K562 (cell line): ENCODE data around the gene PRDM16. TPM values are rescaled to one million over a fixed set of nuclear protein-coding genes. Genes with fewer than 3 reads are reported as not detected.

ENCODE experiments used
- ATAC-seq: fragments of 200-7000 bp; cut with Tn5 transposase; 3 replicates; pipeline ENCODE4 v1.9.1; 2020; ENCODE audit warnings: moderate library complexity
- BruUV-seq: library from RNA; stranded (reverse); fragments of 400-500 nt; replicated peaks from 2 replicates; lab custom pipeline; 2021; lab: Mats Ljungman, UMichigan
- CTCF ChIA-PET: fragments of 300-600 bp; formaldehyde crosslinking; extraction: SDS; loops from one replicate; lab custom pipeline; 2021; ENCODE audit warnings: low intra/inter-chr PET ratio; lab: Yijun Ruan, JAX
- POLR2A ChIA-PET: fragments of 300-600, 350-650 bp; sonication (Branson Sonifier 250); formaldehyde crosslinking; extraction: SDS; loops from one replicate; lab custom pipeline; 2021; ENCODE audit warnings: antibody characterized with exemption, inconsistent platforms; lab: Yijun Ruan, JAX
- DNase-seq, 4 experiments: peaks; one replicate each; pipeline versions ENCODE4 v3.0.0 to v3.0.0-alpha.2; 2011 to 2018; ENCODE audit warnings: low spot score in 3 of 4, mixed read lengths in 3 of 4; ENCODE audit errors: extremely low read depth in 1 of 4
- FAIRE-seq: peaks from 2 replicates; lab custom pipeline; 2011; peaks lifted over from hg19 to GRCh38; lab: Jason Lieb, UNC
- H2AFZ ChIP-seq: 2 replicates; pipeline ENCODE4 v1.6.0; 2011; ENCODE audit warnings: low read depth, low read length, control low read depth, inconsistent platforms
- H3K27ac ChIP-seq: fragments of 200-600 bp; 3 replicates; pipeline ENCODE4 v1.8.0; 2011; ENCODE audit warnings: low read depth, mild to moderate bottlenecking, control low read depth, inconsistent platforms, low read length, moderate library complexity, mixed read lengths; ENCODE audit errors: extremely low read depth
- H3K27me3 ChIP-seq, 2 experiments: fragments of 300-600 bp in 1 of 2; 2 replicates in 1 of 2; 3 replicates in 1 of 2; pipeline versions ENCODE4 v1.6.0 to v1.8.0; 2011; ENCODE audit warnings: inconsistent platforms in 2 of 2, low read length in 2 of 2, mild to moderate bottlenecking in 1 of 2, mixed read lengths in 1 of 2, moderate library complexity in 1 of 2; ENCODE audit not compliant: control insufficient read depth in 2 of 2, insufficient read depth in 2 of 2
- H3K36me3 ChIP-seq: fragments of 300-600 bp; 3 replicates; pipeline ENCODE4 v1.8.0; 2011; ENCODE audit warnings: mild to moderate bottlenecking, low read length, inconsistent platforms; ENCODE audit not compliant: control insufficient read depth, insufficient read depth
- H3K4me1 ChIP-seq, 2 experiments: fragments of 200-600 bp in 1 of 2; replicated peaks in 1 of 2; 2 replicates in 1 of 2; 3 replicates in 1 of 2; pipeline versions ENCODE4 v1.5.1 to v1.8.0; 2011; ENCODE audit warnings: inconsistent platforms in 2 of 2, low read length in 2 of 2, mild to moderate bottlenecking in 1 of 2, mixed read lengths in 1 of 2, moderate library complexity in 1 of 2; ENCODE audit not compliant: control insufficient read depth in 2 of 2, insufficient read depth in 2 of 2
- H3K4me2 ChIP-seq: 2 replicates; pipeline ENCODE4 v1.6.1; 2011; ENCODE audit warnings: low read length, control low read depth, inconsistent platforms, mixed read lengths; ENCODE audit not compliant: insufficient read depth
- H3K4me3 ChIP-seq: fragments of 200-600 bp; sonication (generic), shearing (Covaris generic); 2 replicates; pipeline ENCODE4 v1.5.1; 2016; ENCODE audit warnings: control low read depth, inconsistent platforms
- H3K79me2 ChIP-seq: fragments of 200-600 bp; 3 replicates; pipeline ENCODE4 v1.8.0; 2011; ENCODE audit warnings: low read length, inconsistent platforms; ENCODE audit not compliant: control insufficient read depth, insufficient read depth
- H3K9ac ChIP-seq, 2 experiments: 2 replicates each; pipeline versions ENCODE4 v1.6.0 to v1.6.1; 2011; ENCODE audit warnings: low read depth in 2 of 2, low read length in 2 of 2, control low read depth in 1 of 2, inconsistent platforms in 1 of 2, mild to moderate bottlenecking in 1 of 2, mixed read lengths in 1 of 2; ENCODE audit not compliant: insufficient read depth in 1 of 2
- H3K9me1 ChIP-seq: one replicate; pipeline ENCODE4 v1.6.0; 2011; ENCODE audit warnings: inconsistent platforms, mild to moderate bottlenecking, low read length, moderate library complexity; ENCODE audit not compliant: control insufficient read depth, insufficient read depth
- H3K9me3 ChIP-seq: replicated peaks from 2 replicates; pipeline ENCODE4 v1.5.1; 2011; ENCODE audit warnings: low read depth, low read length, inconsistent platforms; ENCODE audit not compliant: control insufficient read depth, insufficient read depth
- H4K20me1 ChIP-seq: replicated peaks from 2 replicates; pipeline ENCODE4 v1.6.1; 2011; ENCODE audit warnings: low read length, inconsistent platforms, mixed read lengths; ENCODE audit not compliant: control insufficient read depth, insufficient read depth
- ARNT ChIP-seq, 2 experiments: fragments of 450-650 bp; IDR thresholded peaks; 2 replicates each; pipeline ENCODE4 v1.6.1; 2016; ENCODE audit warnings: mild to moderate bottlenecking in 1 of 2
- LARP7 ChIP-seq: fragments of 450-650 bp; IDR thresholded peaks from 2 replicates; pipeline ENCODE4 v1.6.1; 2016
- MAFF ChIP-seq: IDR thresholded peaks from 2 replicates; pipeline ENCODE4 v1.6.1; 2012; ENCODE audit warnings: low read length, improper control_type of control experiment
- MAZ ChIP-seq, 2 experiments: fragments of 450-650 bp in 1 of 2; sonication (generic) in 1 of 2; formaldehyde crosslinking; IDR thresholded peaks in 1 of 2; conservative IDR thresholded peaks in 1 of 2; 2 replicates each; pipeline versions ENCODE4 v1.4.0 to v1.5.0; 2020; ENCODE audit warnings: mild to moderate bottlenecking in 1 of 2, missing genetic modification reagents in 1 of 2
- SNRNP70 ChIP-seq: fragments of 200-400 bp; formaldehyde crosslinking; optimal IDR thresholded peaks from 2 replicates; pipeline ENCODE3; 2017; ENCODE audit warnings: low read depth, low read length
- ZBED1 ChIP-seq: IDR thresholded peaks from 2 replicates; pipeline ENCODE4 v1.6.1; 2014
- ZNF551 ChIP-seq: fragments of 250-450 bp; sonication (Bioruptor Pico); IDR thresholded peaks from 2 replicates; pipeline ENCODE4 v1.5.0; 2021; ENCODE audit warnings: mild to moderate bottlenecking, moderate library complexity
- WGBS: fragments of 100-300 bp; shearing (Covaris generic); methylation state at CpG from one replicate; pipeline ENCODE4 v1.1.6; 2016; ENCODE audit warnings: low coverage, mixed read lengths; ENCODE audit not compliant: insufficient coverage; ENCODE audit errors: missing lambda C conversion rate; 5-methylcytosine and 5-hydroxymethylcytosine counted together
- in situ Hi-C: fragments of 300-500 bp; cut with MboI; formaldehyde crosslinking; loops from 4 replicates; pipeline ENCODE4 v1.15.0; 2018; ENCODE audit warnings: inconsistent platforms, mixed read lengths
- intact Hi-C: fragments of 100-400 bp; cut with micrococcal nuclease; formaldehyde crosslinking; loops from 2 replicates; pipeline ENCODE4 v1.14.2; 2022
- polyA plus RNA-seq, 8 experiments: library from polyadenylated mRNA; depleted of rRNA in 4 of 8; stranded (reverse) in 5 of 8; unstranded in 3 of 8; fragments of >200 nt; fragmentation: Nextera tagmentation in 2 of 8; fragmentation: Illumina TruSeq in 1 of 8; extraction: Ambion mirVana in 2 of 8; extraction: Trizol in 1 of 8; gene quantifications; 2 replicates each; pipeline versions ENCODE4 v1.2.1 to v1.2.3, GENCODE V29; 2011 to 2014; ENCODE audit warnings: inconsistent platforms in 1 of 8, missing spikeins in 1 of 8
- total RNA-seq, 7 experiments: library from RNA; depleted of rRNA in 6 of 7; stranded (reverse); fragments of >200 nt in 6 of 7; fragmentation: Illumina TruSeq in 2 of 7; extraction: Trizol in 2 of 7; gene quantifications; 2 replicates each; pipeline versions ENCODE4 v1.2.1 to v1.2.3, GENCODE V29; 2011 to 2021; ENCODE audit warnings: low replicate concordance in 1 of 7
- TF ChIP-seq, protein P1 (sequence below): fragments of 250-450 bp; sonication (Bioruptor Pico); IDR thresholded peaks from 2 replicates; pipeline ENCODE4 v1.8.0; 2021; ENCODE audit warnings: moderate library complexity, mild to moderate bottlenecking, inconsistent platforms

PRDM16 gene
- total and polyA plus RNA-seq, 9 of the 15 experiments (the other 6 are each of a cell fraction or from before 2014, with no cell fraction given) = 0.10 to 0.27 TPM; not detected in 7

DNA sequence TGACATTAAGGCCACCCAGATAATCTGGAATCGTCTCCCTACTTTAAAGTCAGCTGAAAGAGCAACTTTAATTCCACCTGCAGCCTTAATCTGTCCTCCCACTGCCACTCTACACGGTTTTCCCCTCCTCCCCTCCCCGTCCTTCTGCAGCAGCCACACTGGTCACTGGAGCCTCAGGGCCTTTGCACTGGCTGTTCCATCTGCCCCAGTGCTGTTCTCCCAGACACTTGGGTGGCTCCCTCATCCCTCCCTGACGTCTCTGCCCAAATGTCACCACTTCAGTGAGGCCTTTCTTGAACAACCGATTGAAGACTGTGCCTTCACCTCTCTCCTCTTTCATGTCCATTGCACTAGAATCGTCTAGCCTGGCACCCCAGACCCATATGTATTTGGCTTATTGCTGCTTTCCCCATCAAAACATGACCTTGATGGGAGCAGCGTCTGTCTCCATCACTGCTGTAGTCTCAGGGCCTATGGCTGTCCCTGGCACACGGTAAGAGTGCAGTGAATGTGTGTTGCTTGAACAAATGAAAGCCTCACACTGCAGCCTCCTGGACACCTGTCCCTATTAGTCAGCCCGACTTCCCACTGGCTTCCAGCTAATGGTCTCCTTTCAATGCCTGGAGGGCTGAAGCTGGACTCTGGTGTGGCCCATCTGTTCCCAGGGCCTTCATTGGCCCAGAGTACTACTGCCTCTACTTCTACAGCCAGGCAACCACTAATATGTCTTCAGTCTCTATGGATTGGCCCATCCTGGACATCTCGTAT, 10.6 kb upstream of the PRDM16 start:
- Histone ChIP-seq H4K20me1 (no peaks in the 10 kb centered on the region), H3K36me3 (no peaks in the 10 kb centered on the region), H3K9ac (no peak overlapping the region), H3K79me2 (no peaks in the 10 kb centered on the region), H3K27ac (no peak overlapping the region), H2AFZ (no peak overlapping the region), H3K4me2 (no peak overlapping the region), H3K4me1 (no peaks in the 10 kb centered on the region), H3K27me3 (peaks cover 0 to 9% of the 10 kb centered on the region in 2 experiments; a peak in 1 of 5 replicates), H3K4me3 (no peak overlapping the region), H3K9me1 (no peaks in the 10 kb centered on the region), H3K9me3 (no peaks in the 10 kb centered on the region)
- ChIA-PET CTCF (no interaction called here), POLR2A (interaction anchor here (0.6 kb wide), 1 partner anchor 24 kb away, joined by 4 read pairs; no protein-coding TSS in a partner anchor)
- FAIRE-seq (no peak), ATAC-seq (no peak), DNase-seq (no peak)
- intact Hi-C loops = no loop called here
- WGBS = 0% methylated on average over 10 of the region's 10 CpGs
- TF ChIP-seq MAZ (CRISPR knock-in tag; conservative IDR thresholded peaks at IDR 0.05 in 1 of 2, IDR thresholded peaks at IDR 0.05 in 1 of 2) (no peak), MAFF (no peak), ZBED1 (no peak), ZNF551 (CRISPR knock-in tag) (no peak), LARP7 (no peak), SNRNP70 (no peak), ARNT (IDR thresholded peaks at IDR 0.05) (no peak)
- TF ChIP-seq, protein P1, sequence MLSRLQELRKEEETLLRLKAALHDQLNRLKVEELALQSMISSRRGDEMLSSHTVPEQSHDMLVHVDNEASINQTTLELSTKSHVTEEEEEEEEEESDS (CRISPR knock-in tag) = no peak
- BruUV-seq = no TSS peak
- in situ Hi-C loops = no loop called here
